ENCODE measurements around the gene ANO3.

DNA sequence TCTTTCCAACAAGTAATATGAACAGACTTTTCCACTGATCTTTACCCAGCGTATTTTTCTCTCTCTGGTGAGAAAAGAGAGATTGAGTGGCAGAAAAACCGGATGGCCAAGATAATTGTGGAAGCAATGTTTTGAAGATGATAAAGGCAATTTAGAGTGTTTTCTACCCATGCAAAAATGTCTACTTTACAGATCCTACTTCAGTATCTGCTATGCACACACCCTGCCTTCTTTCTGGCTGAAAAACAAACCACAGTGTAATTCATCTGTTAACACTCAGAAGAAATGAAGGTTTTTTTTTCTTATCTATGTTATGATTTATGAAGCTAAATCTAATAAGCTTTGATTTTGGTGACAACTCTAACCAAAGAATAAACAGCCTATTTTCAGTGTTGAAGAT lies 333.1 kb downstream of the ANO3 start:
- no peak for TF ChIP-seq POLR2A (IDR thresholded peaks at IDR 0.05; ENCODE audit: low read depth, low read length)
- TF ChIP-seq CTCF (IDR thresholded peaks at IDR 0.05; ENCODE audit: extremely low read depth in 1 of 2, insufficient read depth in 1 of 2, low read depth in 1 of 2, low read length in 2 of 2) = no peak
- no peak for TF ChIP-seq POLR2AphosphoS5 (IDR thresholded peaks at IDR 0.05; ENCODE audit: insufficient read depth, low read depth, low read length)
- no peak for TF ChIP-seq MAX (IDR thresholded peaks at IDR 0.05; ENCODE audit: insufficient read depth, insufficient read length)
- TF ChIP-seq EZH2 (IDR thresholded peaks at IDR 0.05; ENCODE audit: borderline replicate concordance, low read depth, low read length, severe bottlenecking) = no peak

All from endothelial cell of umbilical vein (primary cell).